HK-2 (cell line): ENCODE results near the gene UFL1.
"Not testable (repeated sequence)": the region's sequence is repeated elsewhere in the genome, so short reads cannot be mapped to it uniquely, and the experiment has no call there.

Source experiments
- DNase-seq: peaks from one replicate; pipeline ENCODE4 v3.0.0-alpha.2; 2018; ENCODE audit not compliant: unreplicated experiment

The UFL1 gene

DNA sequence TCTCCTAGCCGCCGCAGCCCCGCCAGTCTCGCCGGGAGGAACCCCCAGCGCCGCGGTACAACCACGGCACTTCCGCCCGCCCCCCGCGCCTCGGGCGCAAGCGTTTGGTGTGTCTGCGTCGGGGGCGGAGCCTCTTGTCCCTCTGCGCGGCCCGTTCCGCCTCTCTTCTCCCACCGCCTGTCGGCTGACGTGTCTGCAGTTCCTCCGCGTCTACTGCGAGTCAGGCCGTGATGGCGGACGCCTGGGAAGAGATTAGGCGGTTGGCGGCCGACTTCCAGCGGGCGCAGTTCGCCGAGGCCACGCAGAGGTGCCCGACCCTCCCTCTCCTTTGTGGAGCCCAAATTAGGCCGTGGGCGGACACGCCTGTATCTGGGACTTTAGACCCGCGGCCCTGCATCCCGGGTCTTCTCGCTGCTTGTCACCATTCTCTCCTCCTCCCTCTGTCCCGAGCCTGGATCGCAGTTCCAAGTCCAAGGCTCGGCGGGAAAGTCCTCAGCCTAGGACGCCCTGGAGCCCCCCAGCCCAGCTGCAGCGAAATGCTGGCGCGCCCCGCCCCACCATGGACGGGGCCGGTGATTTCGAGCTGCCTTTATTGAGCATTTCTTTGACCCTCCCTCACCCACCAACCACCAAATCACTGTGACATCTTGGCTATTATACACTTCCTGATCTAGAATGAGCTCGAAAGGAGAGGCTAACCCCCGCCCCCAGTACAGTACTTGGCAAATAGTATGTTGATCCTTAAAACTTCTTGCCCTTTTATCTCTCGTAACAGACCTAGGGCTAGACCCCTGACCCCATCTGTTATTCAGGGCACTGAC is at the start of gene UFL1:
Gene UFL1 (plus strand): TSS at position 163 of the 821 bp plus-strand sequence. CDS start 68 bp downstream, at position 231.
- DNase-seq = peak; percentile 92

DNA sequence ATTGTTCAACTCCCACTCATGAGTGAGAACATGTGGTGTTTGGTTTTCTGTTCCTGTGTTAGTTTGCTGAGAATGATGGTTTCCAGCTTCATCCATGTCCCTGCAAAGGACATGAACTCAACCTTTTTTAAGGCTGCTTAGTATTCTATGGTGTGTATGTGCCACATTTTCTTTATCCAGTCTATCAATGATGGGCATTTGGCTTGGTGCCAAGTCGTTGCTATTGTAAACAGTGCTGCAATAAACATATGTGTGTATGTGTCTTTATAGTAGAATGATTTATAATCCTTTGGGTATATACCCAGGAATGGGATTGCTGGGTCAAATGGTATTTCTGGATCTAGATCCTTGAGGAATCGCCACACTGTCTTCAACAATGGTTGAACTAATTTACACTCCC is 49.3 kb upstream of the UFL1 start:
- DNase-seq = not testable (repeated sequence)

- no peak for DNase-seq
Observed at GRCh38 chr6:96478695-96479094, 42.9 kb upstream of the UFL1 start.

DNA sequence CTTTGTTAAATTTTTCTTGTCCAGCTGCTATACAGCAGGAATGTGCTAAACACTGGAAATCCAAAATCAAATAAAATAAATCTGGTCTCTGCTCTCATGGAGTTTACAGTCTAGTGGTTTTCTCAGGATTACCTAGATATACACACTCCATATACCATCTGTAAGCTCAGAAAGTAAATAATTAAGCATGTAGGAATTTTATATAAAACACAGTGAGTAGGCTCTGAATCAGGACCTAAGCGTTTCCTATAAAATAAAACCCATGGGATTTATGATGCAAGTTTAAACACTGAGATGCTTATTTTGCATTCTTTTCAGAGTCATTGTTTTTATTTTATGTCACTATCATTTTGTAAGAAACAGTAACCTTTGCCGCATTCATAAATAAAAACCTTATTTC is 29.7 kb upstream of the UFL1 start:
- no peak for DNase-seq

GRCh38 chr6:96499781-96500180 is 21.8 kb upstream of the UFL1 start:
- no peak for DNase-seq

GRCh38 chr6:96502915-96503314 is 18.7 kb upstream of the UFL1 start:
- no peak for DNase-seq

GRCh38 chr6:96505363-96505762 is 16.2 kb upstream of the UFL1 start:
- no peak for DNase-seq

GRCh38 chr6:96509281-96509680 is 12.3 kb upstream of the UFL1 start:
- no peak for DNase-seq

GRCh38 chr6:96520171-96521115 is 1.2 kb upstream of the UFL1 start:
- DNase-seq = no peak

- DNase-seq = no peak
Observed at GRCh38 chr6:96521306-96521643, 331 bp upstream of the UFL1 start.

GRCh38 chr6:96522465-96523009 is 931 bp downstream of the UFL1 start:
- no peak for DNase-seq

GRCh38 chr6:96528193-96528592 is 6.6 kb downstream of the UFL1 start:
- DNase-seq = no peak

DNA sequence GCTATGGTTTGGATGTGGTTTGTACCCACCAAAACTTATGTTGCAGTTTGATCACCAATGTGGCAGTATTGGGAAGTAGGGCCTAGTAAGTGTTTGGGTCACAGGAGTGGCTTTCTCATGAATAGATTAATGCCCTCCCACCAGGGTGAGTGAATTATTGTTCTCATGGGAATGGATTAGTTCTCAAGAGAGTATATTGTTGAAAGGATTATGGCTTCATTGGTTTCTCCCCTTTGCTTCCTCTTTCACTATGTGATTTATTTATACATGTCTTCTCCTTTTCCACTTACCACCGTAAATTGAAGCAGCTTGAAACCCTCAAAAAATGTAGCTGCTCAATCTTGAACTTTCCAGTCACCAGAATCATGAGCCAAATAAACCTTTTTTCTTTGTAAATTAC is 10.8 kb downstream of the UFL1 start:
- no peak for DNase-seq

- DNase-seq = no peak
Observed at GRCh38 chr6:96537726-96538125, 16.1 kb downstream of the UFL1 start.

GRCh38 chr6:96542702-96543101 is 21.1 kb downstream of the UFL1 start:
- DNase-seq = no peak

DNA sequence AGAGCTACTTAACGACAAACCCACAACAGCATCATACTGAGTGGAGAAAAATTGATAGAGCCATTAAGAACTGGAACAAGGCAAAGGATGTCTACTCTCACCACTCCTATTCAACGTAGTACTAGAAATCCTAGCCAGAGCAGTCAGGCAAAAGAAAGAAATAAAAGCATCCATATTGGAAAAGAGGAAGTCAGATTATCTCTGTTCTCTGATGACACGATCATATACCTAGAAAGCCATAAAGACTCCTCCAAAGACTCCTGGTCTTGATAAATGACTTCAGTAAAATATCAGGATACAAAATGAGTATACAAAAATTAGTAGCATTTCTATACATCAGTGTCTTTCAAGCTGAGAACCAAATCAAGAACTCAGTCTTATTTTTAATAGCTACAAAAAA is 24.3 kb downstream of the UFL1 start:
- DNase-seq = no peak

- no peak for DNase-seq
Observed at GRCh38 chr6:96547654-96548053, 26.0 kb downstream of the UFL1 start.

DNA sequence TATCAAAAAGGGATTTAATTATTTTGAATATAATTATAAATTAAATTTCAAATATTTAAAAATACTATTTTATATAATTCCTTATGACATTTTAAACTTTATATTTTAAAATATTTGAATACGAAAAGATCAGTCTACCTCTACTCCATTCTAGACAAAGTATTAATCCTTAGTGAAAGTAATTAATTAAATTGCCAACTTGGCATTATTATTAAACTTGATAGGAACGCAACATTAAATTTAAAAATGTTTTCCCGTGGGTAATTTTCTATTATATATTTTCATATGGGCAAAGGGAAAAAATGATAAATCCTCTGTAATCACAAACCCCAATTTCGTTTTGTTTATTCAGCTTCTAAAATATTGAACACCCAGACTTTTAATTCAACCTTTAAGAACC is 33.0 kb downstream of the UFL1 start:
- DNase-seq = no peak

DNA sequence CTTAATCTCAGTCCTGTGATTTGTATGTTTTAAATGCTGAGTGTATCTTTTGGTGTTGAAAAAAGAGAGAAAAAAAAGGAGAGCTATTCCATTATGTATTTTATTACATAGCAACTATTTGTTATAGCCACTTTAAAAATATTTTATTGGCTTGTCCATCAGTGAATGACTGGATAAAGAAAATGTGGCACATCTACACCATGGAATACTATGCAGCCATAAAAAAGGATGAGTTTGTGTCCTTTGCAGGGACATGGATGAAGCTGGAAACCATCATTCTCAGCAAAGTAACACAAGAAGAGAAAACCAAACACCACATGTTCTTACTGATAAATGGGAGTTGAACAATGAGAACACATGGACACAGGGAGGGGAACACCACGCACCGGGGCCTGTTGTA is 38.1 kb downstream of the UFL1 start:
- not testable (repeated sequence) for DNase-seq

- DNase-seq = no peak
Observed at GRCh38 chr6:96562886-96563285, 41.3 kb downstream of the UFL1 start, which contains the start of gene FHL5. FHL5 (plus strand) TSS chr6:96563128; CDS start chr6:96603614, 40,486 bp downstream.

- DNase-seq = no peak
Observed at GRCh38 chr6:96563853-96564252, 42.2 kb downstream of the UFL1 start.

- no peak for DNase-seq
Observed at GRCh38 chr6:96570053-96570452, 48.4 kb downstream of the UFL1 start.
